ENCODE results near the gene VPS26A. TPM values are rescaled to one million over a fixed set of nuclear protein-coding genes. Genes with fewer than 3 reads are reported as not detected.

Gene VPS26A
- total RNA-seq, 3 donors from 2014 or later (not counting 1 experiment from before 2014, with no cell fraction given), result 62.6 to 86.4 (median 86.2) TPM

DNA sequence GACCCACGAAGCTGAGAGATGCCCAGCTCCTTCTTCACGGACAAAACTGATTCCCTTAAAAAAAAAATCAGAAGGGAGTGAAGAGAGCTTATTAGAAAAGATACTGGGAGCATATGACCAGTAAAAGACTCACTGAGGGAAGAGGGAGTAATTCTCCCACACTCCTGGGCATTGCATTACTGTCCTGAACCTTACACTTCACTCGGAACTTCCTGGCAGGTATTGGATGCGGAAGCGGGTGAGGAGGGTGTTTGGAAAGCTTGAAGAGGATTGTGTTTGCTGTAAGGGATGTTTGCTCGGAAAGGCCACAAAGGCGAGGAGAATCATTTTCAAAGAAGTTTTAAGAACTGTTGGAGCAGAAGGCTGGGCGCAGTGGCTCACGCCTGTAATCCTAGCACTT lies 96.5 kb downstream of the VPS26A start:
- no peak overlapping the region for H3K4me3 ChIP-seq (ENCODE audit: low read length)
- Mint-ChIP-seq H3K9me3 (no peaks in the 10 kb centered on the region), H3K27ac (peak overlapping the region in 1 of 2 donors; percentile 93), H3K36me3 (no peaks in the 10 kb centered on the region), H3K4me3 (peak overlapping the region; percentile 17), H3K27me3 (ENCODE audit: low read depth in 2 of 2) (no peaks in the 10 kb centered on the region), H3K4me1 (peaks cover 37 to 54% of the 10 kb centered on the region in 2 donors)
- TF ChIP-seq CTCF (IDR thresholded peaks at IDR 0.05), result no peak
- no peaks in the 10 kb centered on the region for H3K27me3 ChIP-seq (ENCODE audit: control insufficient read depth, insufficient read depth, low read length)
- H3K27ac ChIP-seq (ENCODE audit: low read length), result no peak overlapping the region
- no peaks in the 10 kb centered on the region for H3K36me3 ChIP-seq (ENCODE audit: control insufficient read depth, insufficient read depth, low read length)
- H3K9me3 ChIP-seq (ENCODE audit: control insufficient read depth, insufficient read depth, low read length), result no peaks in the 10 kb centered on the region
- DNase-seq, result no peak
- intact Hi-C loops (cut with micrococcal nuclease), result no loop called here
- peaks cover 33% of the 10 kb centered on the region for H3K4me1 ChIP-seq (ENCODE audit: control insufficient read depth, insufficient read depth, low read length)
- ATAC-seq, result no peak
- WGBS (ENCODE audit: insufficient coverage), result 95% methylated on average over 9 of the region's 9 CpGs

Other genes starting within 250 kb of the VPS26A start
- 10 to 100 TPM; 28.3 to 33.1 (median 31.9) TPM for gene DDX50, start 222.9 kb upstream of the VPS26A start, total RNA-seq
- 10 to 100 TPM; 59.0 to 62.1 (median 59.8) TPM for gene DDX21, start 168.0 kb upstream of the VPS26A start, total RNA-seq
- gene KIFBP, start 135.4 kb upstream of the VPS26A start, total RNA-seq, result 1 to 10 TPM; 3.5 to 4.4 (median 4.0) TPM
- gene SRGN, start 36.1 kb upstream of the VPS26A start, total RNA-seq, result 100 to 1,000 TPM; 636 to 954 (median 778) TPM
- gene SUPV3L1, start 56.1 kb downstream of the VPS26A start, total RNA-seq, result 100 to 1,000 TPM in 1 of 3 donors, 10 to 100 TPM in 2; 56.6 to 104 (median 67.1) TPM
- gene HKDC1, start 96.2 kb downstream of the VPS26A start, total RNA-seq, result under 1 TPM in 2 of 3 donors, not detected in 1; 0.50 to 0.82 TPM
- gene HK1, start 154.3 kb downstream of the VPS26A start, total RNA-seq, result 10 to 100 TPM; 58.4 to 72.6 (median 69.5) TPM

Data from natural killer cell (primary cell).